ENCODE data around the gene STT3B.
A peak's percentile ranks its signal among the peaks of the same experiment; 100 is the strongest.

STT3B gene

GRCh38 chr3:31635545-31635944, 102.8 kb downstream of the STT3B start:
- Histone ChIP-seq H3K27ac (peak overlapping the region; percentile 19), H3K36me3 (ENCODE audit: insufficient read depth, low read length) (0 out of 2 replicates have a peak, but pooled peaks cover 3% of the 10 kb centered on the region), H3K9me3 (ENCODE audit: low read depth, low read length) (no peaks in the 10 kb centered on the region)

GRCh38 chr3:31636049-31636448, 103.3 kb downstream of the STT3B start:
- H3K4me3 ChIP-seq: no peak overlapping the region
- TF ChIP-seq POLR2AphosphoS5 (IDR thresholded peaks at IDR 0.05; ENCODE audit: borderline replicate concordance, low read depth, low read length): no peak
- no peak for TF ChIP-seq FOXP2 (optimal IDR thresholded peaks at IDR 0.05; ENCODE audit: control extremely low read depth, extremely low read length, insufficient read depth)
- no peak for TF ChIP-seq EZH2 (IDR thresholded peaks at IDR 0.05)
- H3K9me3 ChIP-seq (ENCODE audit: low read depth, low read length): no peaks in the 10 kb centered on the region
- no peak overlapping the region for H3K9ac ChIP-seq (ENCODE audit: insufficient read length)
- H3K27ac ChIP-seq: peak overlapping the region; percentile 19
- H3K36me3 ChIP-seq (ENCODE audit: insufficient read depth, low read length): 0 out of 2 replicates have a peak, but pooled peaks cover 3% of the 10 kb centered on the region
- no peak for DNase-seq (ENCODE audit: low read depth, low spot score)

More at GRCh38 chr3:31635545-31635944, 102.8 kb downstream of the STT3B start:
- DNase-seq (ENCODE audit: low read depth, low spot score): no peak
- TF ChIP-seq POLR2AphosphoS5 (IDR thresholded peaks at IDR 0.05; ENCODE audit: borderline replicate concordance, low read depth, low read length) (no peak), EZH2 (IDR thresholded peaks at IDR 0.05) (no peak), FOXP2 (optimal IDR thresholded peaks at IDR 0.05; ENCODE audit: control extremely low read depth, extremely low read length, insufficient read depth) (no peak)
- no peak overlapping the region for H3K9ac ChIP-seq (ENCODE audit: insufficient read length)
- H3K4me3 ChIP-seq: no peak overlapping the region

DNA sequence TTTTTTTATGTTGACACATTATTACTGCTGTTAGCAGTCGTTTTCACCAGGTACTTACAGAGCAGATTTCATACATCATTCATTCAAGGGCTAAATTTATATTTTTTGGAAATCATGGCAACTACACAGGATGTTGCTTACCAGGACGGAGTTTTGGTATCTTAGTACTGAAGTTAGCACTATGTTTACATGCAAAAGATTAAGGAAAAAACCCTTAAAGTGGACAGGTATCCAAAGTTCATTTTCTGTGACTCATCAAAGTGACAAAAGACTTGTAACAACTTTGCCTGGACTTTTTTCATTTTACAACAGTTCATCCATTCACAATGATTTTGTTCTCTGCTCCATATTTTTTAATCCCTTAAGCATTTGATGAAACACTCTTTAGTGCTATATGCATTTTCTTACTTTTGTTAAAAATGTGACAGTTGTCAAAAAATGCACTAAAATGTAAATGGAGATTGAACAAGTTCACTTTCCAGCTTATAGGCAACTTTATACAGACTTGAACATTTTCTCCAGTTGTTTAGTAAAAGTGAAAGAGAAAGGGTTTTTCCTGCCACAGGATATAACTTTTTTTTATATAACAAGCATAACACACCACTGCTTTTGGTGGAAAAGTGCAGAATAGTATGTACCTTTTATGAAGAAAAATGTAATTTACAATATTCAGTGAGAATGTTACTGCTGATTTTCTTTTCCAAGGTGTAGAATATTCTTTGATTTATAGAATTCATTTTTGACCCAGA, 104.1 kb downstream of the STT3B start:
- Histone ChIP-seq H3K4me3 (no peak overlapping the region), H3K36me3 (ENCODE audit: insufficient read depth, low read length) (0 out of 2 replicates have a peak, but pooled peaks cover 3% of the 10 kb centered on the region), H3K9me3 (ENCODE audit: low read depth, low read length) (no peaks in the 10 kb centered on the region), H3K27ac (no peak overlapping the region), H3K9ac (ENCODE audit: insufficient read length) (no peak overlapping the region)
- no peak for DNase-seq (ENCODE audit: low read depth, low spot score)
- TF ChIP-seq POLR2AphosphoS5 (IDR thresholded peaks at IDR 0.05; ENCODE audit: borderline replicate concordance, low read depth, low read length) (no peak), EZH2 (IDR thresholded peaks at IDR 0.05) (no peak), FOXP2 (optimal IDR thresholded peaks at IDR 0.05; ENCODE audit: control extremely low read depth, extremely low read length, insufficient read depth) (no peak)

GRCh38 chr3:31639828-31640227, 107.1 kb downstream of the STT3B start:
- H3K27ac ChIP-seq: no peak overlapping the region
- TF ChIP-seq POLR2AphosphoS5 (IDR thresholded peaks at IDR 0.05; ENCODE audit: borderline replicate concordance, low read depth, low read length) (no peak), FOXP2 (optimal IDR thresholded peaks at IDR 0.05; ENCODE audit: control extremely low read depth, extremely low read length, insufficient read depth) (no peak), EZH2 (IDR thresholded peaks at IDR 0.05) (no peak)
- DNase-seq (ENCODE audit: low read depth, low spot score): no peak
- H3K9ac ChIP-seq (ENCODE audit: insufficient read length): no peak overlapping the region
- 0 out of 2 replicates have a peak, but pooled peaks cover 3% of the 10 kb centered on the region for H3K36me3 ChIP-seq (ENCODE audit: insufficient read depth, low read length)
- H3K4me3 ChIP-seq: no peak overlapping the region
- H3K9me3 ChIP-seq (ENCODE audit: low read depth, low read length): no peaks in the 10 kb centered on the region

- DNase-seq (ENCODE audit: low read depth, low spot score): no peak
- Histone ChIP-seq H3K9me3 (ENCODE audit: low read depth, low read length) (no peaks in the 10 kb centered on the region), H3K27ac (no peak overlapping the region)
Observed at GRCh38 chr3:31645256-31645655, 112.5 kb downstream of the STT3B start.

GRCh38 chr3:31648286-31648968, 115.7 kb downstream of the STT3B start:
- peaks cover 3% of the 10 kb centered on the region; the same call in 1 of the 2 replicates for H3K36me3 ChIP-seq (ENCODE audit: insufficient read depth, low read length)
- TF ChIP-seq POLR2AphosphoS5 (IDR thresholded peaks at IDR 0.05; ENCODE audit: borderline replicate concordance, low read depth, low read length): no peak
- TF ChIP-seq FOXP2 (optimal IDR thresholded peaks at IDR 0.05; ENCODE audit: control extremely low read depth, extremely low read length, insufficient read depth): no peak
- no peak for TF ChIP-seq EZH2 (IDR thresholded peaks at IDR 0.05)
- no peak for DNase-seq (ENCODE audit: low read depth, low spot score)
- H3K9ac ChIP-seq (ENCODE audit: insufficient read length): no peak overlapping the region
- no peak overlapping the region for H3K27ac ChIP-seq
- no peak overlapping the region for H3K4me3 ChIP-seq
- H3K9me3 ChIP-seq (ENCODE audit: low read depth, low read length): no peaks in the 10 kb centered on the region

More at GRCh38 chr3:31645256-31645655, 112.5 kb downstream of the STT3B start:
- Histone ChIP-seq H3K4me3 (no peak overlapping the region), H3K9ac (ENCODE audit: insufficient read length) (no peak overlapping the region), H3K36me3 (ENCODE audit: insufficient read depth, low read length) (peaks cover 3% of the 10 kb centered on the region; the same call in 1 of the 2 replicates)
- TF ChIP-seq FOXP2 (optimal IDR thresholded peaks at IDR 0.05; ENCODE audit: control extremely low read depth, extremely low read length, insufficient read depth): no peak
- TF ChIP-seq EZH2 (IDR thresholded peaks at IDR 0.05): no peak
- TF ChIP-seq POLR2AphosphoS5 (IDR thresholded peaks at IDR 0.05; ENCODE audit: borderline replicate concordance, low read depth, low read length): no peak

DNA sequence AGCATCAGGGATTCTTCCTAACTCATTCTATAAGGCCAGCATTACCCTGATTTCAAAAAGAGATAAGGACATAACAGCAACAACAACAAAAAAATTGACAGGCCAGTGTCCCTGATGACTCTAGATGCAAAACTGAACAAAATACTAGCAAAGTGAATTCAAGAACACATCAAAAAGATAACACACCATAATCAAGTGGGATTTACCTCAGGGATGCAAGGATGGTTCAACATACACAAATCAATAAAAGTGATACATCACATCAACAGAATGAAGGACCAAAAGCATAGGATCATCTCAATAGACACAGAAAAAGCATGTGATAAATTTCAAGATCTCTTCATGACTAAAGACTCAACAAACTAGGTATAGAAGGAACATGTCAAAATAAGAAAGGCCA, 119.6 kb downstream of the STT3B start:
- peaks cover 3% of the 10 kb centered on the region; the same call in 1 of the 2 replicates for H3K36me3 ChIP-seq (ENCODE audit: insufficient read depth, low read length)
- H3K9ac ChIP-seq (ENCODE audit: insufficient read length): no peak overlapping the region
- H3K27ac ChIP-seq: no peak overlapping the region
- H3K4me3 ChIP-seq: no peak overlapping the region
- TF ChIP-seq EZH2 (IDR thresholded peaks at IDR 0.05) (no peak), POLR2AphosphoS5 (IDR thresholded peaks at IDR 0.05; ENCODE audit: borderline replicate concordance, low read depth, low read length) (no peak), FOXP2 (optimal IDR thresholded peaks at IDR 0.05; ENCODE audit: control extremely low read depth, extremely low read length, insufficient read depth) (no peak)
- no peak for DNase-seq (ENCODE audit: low read depth, low spot score)
- H3K9me3 ChIP-seq (ENCODE audit: low read depth, low read length): 0 out of 2 replicates have a peak, but pooled peaks cover 2% of the 10 kb centered on the region

DNA sequence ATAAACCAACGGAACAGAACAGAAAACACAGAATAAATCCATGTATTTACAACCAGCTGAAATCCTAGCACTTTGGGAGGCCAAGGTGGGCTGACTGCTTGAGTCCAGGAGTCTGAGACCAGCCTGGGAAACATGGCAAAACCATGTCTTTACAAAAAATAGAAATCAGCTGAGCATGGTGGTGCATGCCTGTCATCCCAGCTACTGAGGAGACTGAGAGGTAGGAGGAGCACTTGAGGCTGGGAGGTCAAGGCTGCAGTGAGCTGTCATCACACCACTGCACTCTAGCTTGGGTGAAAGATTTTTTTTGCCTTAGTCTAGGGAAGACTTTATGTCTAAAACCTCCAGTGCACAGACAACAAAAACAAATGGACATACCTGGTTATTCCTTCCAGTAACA, 120.7 kb downstream of the STT3B start:
- Histone ChIP-seq H3K9me3 (ENCODE audit: low read depth, low read length) (0 out of 2 replicates have a peak, but pooled peaks cover 2% of the 10 kb centered on the region), H3K27ac (no peak overlapping the region), H3K36me3 (ENCODE audit: insufficient read depth, low read length) (no peaks in the 10 kb centered on the region), H3K9ac (ENCODE audit: insufficient read length) (no peak overlapping the region), H3K4me3 (no peak overlapping the region)
- TF ChIP-seq POLR2AphosphoS5 (IDR thresholded peaks at IDR 0.05; ENCODE audit: borderline replicate concordance, low read depth, low read length): no peak
- no peak for TF ChIP-seq FOXP2 (optimal IDR thresholded peaks at IDR 0.05; ENCODE audit: control extremely low read depth, extremely low read length, insufficient read depth)
- no peak for TF ChIP-seq EZH2 (IDR thresholded peaks at IDR 0.05)
- no peak for DNase-seq (ENCODE audit: low read depth, low spot score)
